K562 (cell line): ENCODE data around the gene CHN2.

Experiments used
- ARID4B ChIP-seq: sonication (generic); formaldehyde crosslinking; IDR thresholded peaks from 2 replicates; pipeline ENCODE4 v1.8.0; 2022; ENCODE audit warnings: mild to moderate bottlenecking, missing genetic modification reagents
- CAMTA2 ChIP-seq: fragments of 250-450 bp; sonication (Bioruptor Pico); conservative IDR thresholded peaks from 2 replicates; pipeline ENCODE4 v1.5.1; 2022
- EZH2 ChIP-seq: IDR thresholded peaks from 2 replicates; pipeline ENCODE4 v1.6.1; 2012; ENCODE audit warnings: low read depth, mild to moderate bottlenecking, inconsistent platforms, low read length, borderline replicate concordance
- FOXA3 ChIP-seq, 2 experiments: fragments of 450-650 bp in 1 of 2; sonication (generic) in 1 of 2; formaldehyde crosslinking; IDR thresholded peaks in 1 of 2; conservative IDR thresholded peaks in 1 of 2; 2 replicates each; pipeline versions ENCODE4 v1.4.0 to v1.8.0; 2020 to 2022; ENCODE audit warnings: mild to moderate bottlenecking in 2 of 2, missing genetic modification reagents in 1 of 2
- KDM1A ChIP-seq, 2 experiments: fragments of 450-650 bp; IDR thresholded peaks; 2 replicates each; pipeline ENCODE4 v1.6.1; 2016; ENCODE audit warnings: mild to moderate bottlenecking in 2 of 2
- MAZ ChIP-seq, 2 experiments: fragments of 450-650 bp in 1 of 2; sonication (generic) in 1 of 2; formaldehyde crosslinking; IDR thresholded peaks in 1 of 2; conservative IDR thresholded peaks in 1 of 2; 2 replicates each; pipeline versions ENCODE4 v1.4.0 to v1.5.0; 2020; ENCODE audit warnings: mild to moderate bottlenecking in 1 of 2, missing genetic modification reagents in 1 of 2
- MTA1 ChIP-seq: fragments of 450-650 bp; IDR thresholded peaks from 2 replicates; pipeline ENCODE4 v1.6.1; 2017; ENCODE audit warnings: borderline replicate concordance
- NCOA1 ChIP-seq: fragments of 450-650 bp; IDR thresholded peaks from 2 replicates; pipeline ENCODE4 v1.6.1; 2016; ENCODE audit warnings: low read depth
- POLR2A ChIP-seq: fragments of 450-650 bp; conservative IDR thresholded peaks from 2 replicates; pipeline ENCODE4 v1.6.1; 2016
- SMAD1 ChIP-seq: fragments of 150-350 bp; IDR thresholded peaks from 2 replicates; pipeline ENCODE4 v1.6.1; 2014; ENCODE audit warnings: low read length, low read depth; ENCODE audit not compliant: partially characterized antibody
- STAT5A ChIP-seq: IDR thresholded peaks from 2 replicates; pipeline ENCODE4 v1.6.1; 2012; ENCODE audit warnings: low read length, inconsistent platforms, borderline replicate concordance
- ZNF384 ChIP-seq: IDR thresholded peaks from 2 replicates; pipeline ENCODE4 v1.6.1; 2012; ENCODE audit warnings: low read depth, low read length, improper control_type of control experiment
- ZNF785 ChIP-seq: fragments of 250-450 bp; sonication (Bioruptor Pico); IDR thresholded peaks from 2 replicates; pipeline ENCODE4 v1.4.0; 2020; ENCODE audit warnings: mild to moderate bottlenecking
- TF ChIP-seq, protein P1 (sequence below): IDR thresholded peaks from 2 replicates; pipeline ENCODE4 v1.6.1; 2012; ENCODE audit warnings: low read depth, low read length, improper control_type of control experiment, borderline replicate concordance

DNA sequence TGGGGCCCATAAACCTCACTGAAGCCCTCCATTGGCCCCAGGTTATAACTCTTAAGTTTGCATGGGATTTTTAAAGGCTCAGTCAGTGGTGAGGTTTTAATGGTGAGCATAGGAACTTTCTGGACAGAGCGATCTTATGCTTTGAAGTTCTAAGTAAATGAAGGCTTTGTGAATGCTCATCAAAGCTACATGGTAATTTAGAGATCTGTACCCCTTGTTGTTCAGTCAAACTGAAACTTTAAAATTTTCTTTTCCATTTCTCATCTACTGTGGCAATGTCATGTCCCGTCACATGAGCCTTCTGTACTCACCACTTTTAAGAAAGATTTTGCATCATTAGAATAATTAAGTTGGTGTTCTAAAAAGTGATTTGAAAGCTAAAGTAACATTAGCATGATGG is 39.9 kb downstream of the CHN2 start:
- TF ChIP-seq CAMTA2 = no peak
- no peak for TF ChIP-seq KDM1A (IDR thresholded peaks at IDR 0.05)
- no peak for TF ChIP-seq POLR2A
- TF ChIP-seq ARID4B (CRISPR knock-in tag) = no peak
- TF ChIP-seq FOXA3 (CRISPR knock-in tag; conservative IDR thresholded peaks at IDR 0.05 in 1 of 2, IDR thresholded peaks at IDR 0.05 in 1 of 2) = no peak
- no peak for TF ChIP-seq NCOA1
- TF ChIP-seq MTA1 = no peak
- no peak for TF ChIP-seq SMAD1
- TF ChIP-seq STAT5A = no peak
- TF ChIP-seq EZH2 = no peak
- no peak for TF ChIP-seq MAZ (CRISPR knock-in tag; conservative IDR thresholded peaks at IDR 0.05 in 1 of 2, IDR thresholded peaks at IDR 0.05 in 1 of 2)
- TF ChIP-seq ZNF785 (CRISPR knock-in tag) = no peak
- no peak for TF ChIP-seq ZNF384
- TF ChIP-seq, protein P1, sequence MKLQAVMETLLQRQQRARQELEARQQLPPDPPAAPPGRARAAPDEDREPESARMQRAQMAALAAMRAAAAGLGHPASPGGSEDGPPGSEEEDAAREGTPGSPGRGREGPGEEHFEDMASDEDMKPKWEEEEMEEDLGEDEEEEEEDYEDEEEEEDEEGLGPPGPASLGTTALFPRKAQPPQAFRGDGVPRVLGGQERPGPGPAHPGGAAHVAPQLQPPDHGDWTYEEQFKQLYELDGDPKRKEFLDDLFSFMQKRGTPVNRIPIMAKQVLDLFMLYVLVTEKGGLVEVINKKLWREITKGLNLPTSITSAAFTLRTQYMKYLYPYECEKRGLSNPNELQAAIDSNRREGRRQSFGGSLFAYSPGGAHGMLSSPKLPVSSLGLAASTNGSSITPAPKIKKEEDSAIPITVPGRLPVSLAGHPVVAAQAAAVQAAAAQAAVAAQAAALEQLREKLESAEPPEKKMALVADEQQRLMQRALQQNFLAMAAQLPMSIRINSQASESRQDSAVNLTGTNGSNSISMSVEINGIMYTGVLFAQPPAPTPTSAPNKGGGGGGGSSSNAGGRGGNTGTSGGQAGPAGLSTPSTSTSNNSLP = no peak
